Hematopoietic multipotent progenitor cell treated with erythropoietin and hydrocortisone succinate and interleukin-3 and kit ligand, for 15 days (in vitro differentiated cells): ENCODE measurements around the gene SLC1A3.

Experiments used
- DNase-seq: peaks from one replicate; pipeline ENCODE4 v3.0.0-alpha.2; 2015; ENCODE audit warnings: low spot score

The SLC1A3 gene

DNA sequence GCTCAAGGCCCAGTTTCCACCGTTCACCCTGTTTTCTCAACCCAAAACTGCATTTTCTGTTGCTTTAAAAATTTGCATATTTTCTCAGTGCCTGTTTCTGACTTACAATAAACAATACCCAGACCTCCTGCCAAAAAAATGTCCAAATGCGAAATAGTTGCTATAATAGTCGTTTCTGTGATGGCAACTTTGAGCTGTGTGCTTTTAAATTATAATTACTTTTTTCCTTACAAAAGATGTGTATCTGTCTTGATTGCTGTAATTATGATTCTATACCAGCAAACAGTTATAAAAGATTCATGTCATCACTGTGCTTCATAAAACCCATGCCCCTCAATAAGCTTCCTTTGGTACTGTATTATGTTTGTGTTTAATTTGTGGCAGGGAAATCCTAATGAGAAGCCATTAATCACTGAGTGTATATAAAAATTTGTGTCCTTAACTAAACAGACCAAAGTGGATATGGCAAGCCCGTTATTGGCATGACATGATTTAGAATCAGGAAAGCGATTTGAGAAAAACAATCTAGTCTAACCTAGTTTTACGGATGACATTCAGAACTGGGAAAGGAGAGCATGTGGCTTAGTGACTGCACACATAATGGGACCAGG, 5.4 kb upstream of the SLC1A3 start:
- DNase-seq: no peak

GRCh38 chr5:36602704-36603321, 3.6 kb upstream of the SLC1A3 start:
- DNase-seq: no peak

GRCh38 chr5:36605241-36605640, 1.2 kb upstream of the SLC1A3 start:
- DNase-seq: no peak

DNA sequence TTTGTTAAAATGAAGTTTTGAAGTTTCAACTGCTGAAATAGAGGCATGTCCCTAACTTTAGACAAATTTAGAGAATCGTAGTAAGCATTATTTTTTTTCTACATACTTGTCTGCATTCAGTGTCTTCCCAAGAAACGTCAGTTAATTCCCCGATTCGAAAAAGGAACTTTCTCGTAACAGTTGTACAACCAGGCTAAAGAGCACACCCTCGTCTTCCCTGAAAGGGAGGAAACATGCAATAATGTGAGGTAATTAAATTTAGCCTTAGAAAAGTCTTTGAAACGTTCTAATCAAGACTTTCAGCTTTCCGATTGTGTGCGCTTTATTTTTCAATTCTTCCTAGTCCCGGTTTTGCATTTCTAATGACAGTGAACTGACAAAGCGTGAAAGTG, 374 bp upstream of the SLC1A3 start:
- DNase-seq: no peak

GRCh38 chr5:36607114-36607571, 737 bp downstream of the SLC1A3 start:
- DNase-seq: no peak

DNA sequence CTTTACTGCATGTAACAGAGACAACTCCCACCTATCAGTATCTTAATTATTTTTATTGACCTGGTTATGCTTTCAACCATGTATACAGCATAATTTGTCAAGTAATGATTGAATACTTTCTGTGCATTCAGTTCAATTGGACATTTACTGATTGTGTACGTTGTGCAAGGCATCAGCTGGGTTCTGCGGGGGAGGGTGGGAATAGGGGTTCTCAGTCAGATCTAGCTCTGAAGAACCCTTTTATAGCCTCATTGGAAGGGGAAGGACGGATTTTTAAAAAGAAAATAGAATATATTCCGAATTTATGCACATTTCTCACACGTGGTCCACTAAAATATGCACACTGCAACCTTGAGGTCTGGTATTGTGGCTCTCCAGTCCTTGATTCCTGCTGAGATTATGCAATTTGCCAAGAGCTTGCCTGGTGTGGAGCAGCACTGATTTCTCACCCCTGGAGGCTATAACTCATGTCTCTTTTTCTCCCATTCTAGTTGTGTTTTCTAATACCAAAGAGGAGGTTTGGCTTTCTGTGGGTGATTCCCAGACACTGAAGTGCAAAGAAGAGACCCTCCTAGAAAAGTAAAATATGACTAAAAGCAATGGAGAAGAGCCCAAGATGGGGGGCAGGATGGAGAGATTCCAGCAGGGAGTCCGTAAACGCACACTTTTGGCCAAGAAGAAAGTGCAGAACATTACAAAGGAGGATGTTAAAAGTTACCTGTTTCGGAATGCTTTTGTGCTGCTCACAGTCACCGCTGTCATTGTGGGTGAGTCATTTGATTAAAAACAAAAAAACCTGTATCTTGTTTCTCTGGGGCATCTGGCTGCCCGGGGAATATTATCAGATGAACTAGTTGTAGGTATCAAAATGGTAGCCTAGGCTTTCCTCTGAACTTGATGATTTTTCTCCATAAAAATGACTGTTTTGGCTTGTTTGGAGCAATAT, 1.7 kb downstream of the SLC1A3 start:
- no peak for DNase-seq

DNA sequence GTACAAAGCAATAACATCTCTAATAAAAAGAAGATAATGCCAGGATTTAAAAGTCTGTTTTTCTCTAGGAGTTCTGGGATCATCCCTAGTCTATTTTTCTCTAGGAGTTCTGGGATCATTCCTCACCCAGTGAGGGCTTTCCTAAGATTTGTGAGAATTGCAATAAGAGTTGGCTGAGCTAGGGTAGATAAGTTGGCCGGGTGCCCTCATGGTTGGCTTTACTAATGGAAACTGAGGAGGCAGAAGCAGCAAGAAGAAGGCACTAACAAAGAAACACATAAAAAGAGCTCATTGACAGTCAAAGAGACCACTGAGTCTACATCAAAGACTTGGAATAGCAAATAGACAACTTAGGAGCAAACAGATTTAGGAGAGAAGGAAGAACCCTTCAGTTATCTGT, 4.2 kb downstream of the SLC1A3 start:
- no peak for DNase-seq

GRCh38 chr5:36611520-36612274, 5.3 kb downstream of the SLC1A3 start:
- DNase-seq: no peak

- no peak for DNase-seq
Observed at GRCh38 chr5:36613241-36613640, 6.8 kb downstream of the SLC1A3 start.

DNA sequence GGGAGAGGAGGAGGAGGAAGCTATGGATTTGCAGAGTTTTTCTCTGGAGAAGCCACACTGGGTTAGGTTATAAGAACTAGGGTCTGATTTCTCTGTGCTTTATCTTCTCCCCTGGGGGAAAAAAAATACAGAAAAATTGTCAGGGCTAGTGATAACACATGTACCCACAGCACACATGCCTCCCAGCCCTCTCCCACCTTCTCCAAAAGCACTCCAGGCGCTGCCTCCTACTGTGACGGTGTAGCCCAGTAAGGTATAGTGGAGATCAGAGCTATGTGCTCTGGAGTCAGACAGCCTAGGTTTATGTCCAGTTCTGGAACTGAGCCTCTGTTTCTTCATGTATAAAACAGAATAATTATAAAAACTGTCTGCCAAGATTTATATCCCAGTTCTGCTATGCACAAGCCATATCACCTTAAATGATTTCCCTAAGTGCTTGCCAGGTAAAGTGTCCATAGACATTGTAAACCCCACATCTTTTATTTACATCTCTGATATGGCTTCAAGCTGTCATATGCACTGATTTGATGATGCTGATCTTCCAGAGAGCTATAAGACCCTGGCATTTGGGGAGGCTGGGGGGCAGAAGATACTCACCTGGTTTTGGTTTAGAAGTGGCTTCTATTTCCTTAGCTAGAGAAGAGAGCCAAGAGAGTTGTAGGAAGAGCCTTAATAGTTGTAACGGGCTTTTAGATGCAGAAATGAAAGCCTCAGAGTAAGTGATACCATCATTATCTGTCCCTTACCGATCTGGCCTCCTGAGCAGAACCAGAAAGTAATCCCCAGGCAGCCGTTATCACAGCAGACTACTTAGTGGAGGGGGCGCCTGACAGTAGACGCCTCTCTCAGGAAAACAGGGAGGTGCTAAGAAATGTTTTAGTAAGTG, 7.6 kb downstream of the SLC1A3 start:
- DNase-seq: no peak

DNA sequence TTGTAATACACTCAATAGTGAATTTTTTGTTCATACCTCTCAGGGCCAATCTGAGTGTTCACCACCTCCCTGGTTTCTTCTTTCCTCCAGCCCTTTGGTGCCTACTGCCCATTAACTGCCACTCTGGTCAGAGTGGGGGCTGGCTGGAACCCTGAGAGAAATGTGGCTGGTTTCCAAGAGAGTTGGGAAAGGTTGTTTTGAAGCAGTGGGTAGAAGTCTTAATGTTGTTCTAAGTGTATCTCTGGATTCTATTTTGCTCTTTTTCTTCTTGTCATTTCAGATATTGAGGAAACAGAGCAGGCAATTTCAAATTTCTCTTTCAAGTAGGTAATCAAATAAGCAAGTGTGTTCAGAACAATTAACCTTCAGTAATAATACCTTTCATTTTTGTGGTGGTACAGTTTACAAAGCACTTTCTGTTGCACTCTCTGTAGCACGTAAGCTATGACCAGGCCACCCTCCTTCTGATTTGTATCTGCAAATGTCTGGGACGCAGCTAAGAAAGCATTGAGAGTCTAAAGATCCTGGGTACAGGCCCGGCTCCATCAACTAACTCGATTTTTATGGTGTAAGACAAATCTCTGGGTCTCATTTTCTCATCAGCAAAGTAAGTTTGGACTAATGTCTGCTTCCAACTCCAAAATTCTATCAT, 8.4 kb downstream of the SLC1A3 start:
- DNase-seq: no peak

GRCh38 chr5:36619012-36619635, 12.7 kb downstream of the SLC1A3 start:
- DNase-seq: no peak

GRCh38 chr5:36621985-36622384, 15.6 kb downstream of the SLC1A3 start:
- no peak for DNase-seq

- no peak for DNase-seq
Observed at GRCh38 chr5:36623832-36624231, 17.4 kb downstream of the SLC1A3 start.

DNA sequence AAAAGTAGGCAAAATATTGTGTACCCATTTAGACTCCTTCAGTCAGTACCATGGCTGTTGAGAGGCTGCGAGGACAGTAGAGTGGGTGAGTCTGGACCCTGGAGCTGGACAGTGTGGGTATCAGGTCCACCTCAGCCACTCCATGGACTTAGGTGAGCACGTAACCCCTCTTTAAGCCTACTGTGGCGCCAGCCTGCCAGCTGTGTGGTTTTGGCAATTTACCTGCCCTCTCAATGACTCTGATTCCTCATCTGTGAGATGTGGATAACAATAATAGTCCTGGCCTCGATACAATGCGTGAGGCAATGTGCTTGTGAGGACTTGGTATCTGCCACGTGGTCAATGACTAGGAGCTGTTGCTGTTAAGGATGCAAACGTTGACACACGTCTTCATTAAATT, 17.9 kb downstream of the SLC1A3 start:
- DNase-seq: no peak

DNA sequence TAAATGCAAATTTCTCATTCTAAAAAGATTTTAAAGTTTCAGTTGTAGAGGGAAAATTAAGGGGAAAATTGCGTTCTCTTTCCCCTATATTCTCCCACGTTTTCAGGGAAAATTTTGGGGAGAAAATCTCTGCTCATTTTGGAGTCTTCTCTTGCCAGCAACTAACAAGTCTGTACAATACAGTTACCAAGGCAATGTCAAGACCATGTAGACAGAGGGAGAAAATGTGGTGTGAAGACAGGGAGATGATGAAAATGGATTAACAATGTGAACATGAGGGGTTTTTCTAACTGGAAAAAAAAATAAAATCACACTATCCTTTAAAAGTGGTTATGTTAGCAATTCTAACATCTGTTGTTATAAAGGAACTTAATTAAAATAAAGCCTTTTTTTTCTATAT, 22.3 kb downstream of the SLC1A3 start:
- DNase-seq: no peak

- DNase-seq: no peak
Observed at GRCh38 chr5:36629729-36630128, 23.3 kb downstream of the SLC1A3 start.

DNA sequence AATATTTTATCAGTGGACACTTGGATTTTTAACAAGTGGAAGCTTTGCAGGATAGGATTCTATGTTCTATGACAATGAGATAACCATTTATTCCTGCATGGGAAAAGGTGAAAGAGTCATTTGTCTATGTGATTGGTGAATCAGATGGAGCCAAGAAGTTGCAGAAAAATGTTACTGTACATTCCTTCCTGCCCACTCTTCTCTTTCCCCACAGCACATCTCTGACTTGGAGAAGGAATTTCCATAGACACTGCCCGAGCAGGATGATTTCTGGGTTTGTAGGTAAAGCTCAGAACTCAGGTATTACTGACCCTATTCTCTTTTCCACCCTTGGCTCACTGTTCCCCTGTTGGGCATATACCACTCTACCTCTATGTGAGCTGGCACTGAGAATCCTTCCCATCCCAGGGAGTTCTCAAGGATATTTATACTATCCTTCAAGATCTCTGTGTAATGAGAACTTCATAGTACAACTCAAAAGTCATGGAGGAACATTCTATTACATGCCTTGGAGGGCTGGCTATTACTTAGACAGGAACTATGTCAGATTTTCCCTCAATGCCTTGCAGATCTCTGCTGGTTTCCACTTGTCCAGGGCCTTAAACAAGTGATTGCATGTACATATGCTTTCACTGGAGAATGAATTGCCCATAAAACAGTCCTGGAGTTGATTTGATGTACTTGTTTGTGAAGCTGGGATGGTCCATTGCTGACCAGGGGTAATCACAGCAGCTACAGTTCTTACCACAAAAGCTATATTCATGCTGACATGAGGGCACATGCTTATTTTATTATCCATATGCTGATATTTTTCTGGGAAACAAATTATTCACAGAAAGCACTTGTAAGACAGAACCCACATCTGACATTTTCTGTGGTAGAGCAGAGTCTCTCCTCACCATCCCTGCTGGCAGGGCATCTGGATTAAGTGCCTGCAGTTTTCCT, 24.1 kb downstream of the SLC1A3 start:
- DNase-seq: no peak

DNA sequence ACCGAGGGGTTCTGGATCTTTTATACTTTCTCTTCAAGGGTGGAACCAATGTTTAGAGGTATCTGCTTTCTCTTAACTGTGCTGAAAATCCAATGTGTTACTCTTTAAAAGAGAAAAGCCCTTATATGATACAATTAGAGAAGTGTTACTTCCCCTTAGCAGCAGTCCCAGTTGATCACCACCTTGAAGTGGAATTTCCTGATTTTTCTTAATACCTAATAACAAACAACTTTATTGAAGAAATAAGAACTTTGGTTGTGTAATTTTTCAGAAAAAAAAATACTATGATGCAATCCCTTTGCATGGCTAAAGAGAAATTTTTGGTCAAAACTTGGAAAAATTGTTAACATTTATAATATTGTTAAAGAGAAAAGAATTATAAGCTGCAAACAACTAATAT, 24.7 kb downstream of the SLC1A3 start:
- DNase-seq: no peak
